ENCODE measurements around the gene RAB30.
A peak's percentile ranks its signal among the peaks of the same experiment; 100 is the strongest.

The RAB30 gene

DNA sequence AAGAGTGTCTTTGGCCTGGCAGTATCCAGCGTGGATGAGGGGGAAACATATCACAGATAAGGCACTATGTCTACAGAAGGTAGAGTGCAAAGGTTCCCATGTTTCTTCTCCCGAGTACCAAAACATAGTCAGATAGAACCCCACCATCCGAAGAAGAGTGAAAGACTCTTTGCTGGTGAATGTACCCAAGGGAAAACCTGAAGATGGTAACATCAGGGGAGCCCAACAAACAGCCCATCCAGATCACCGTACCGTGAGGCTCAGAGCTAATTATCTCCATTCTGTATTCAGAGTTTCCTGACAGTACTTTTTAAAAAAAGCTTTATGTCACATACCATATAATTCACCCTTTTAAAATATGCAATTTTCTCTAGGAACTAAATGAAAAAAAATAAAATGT lies 44.4 kb downstream of the RAB30 start:
- H3K27me3 ChIP-seq (ENCODE audit: low read length) = no peaks in the 10 kb centered on the region
- H3K9me3 ChIP-seq (ENCODE audit: insufficient read depth, low read length) = no peaks in the 10 kb centered on the region
- H3K27ac ChIP-seq (ENCODE audit: low read depth, low read length) = peak overlapping the region; percentile 41; the same call in 1 of the 2 replicates
- H3K36me3 ChIP-seq (ENCODE audit: low read length) = 0 out of 2 replicates have a peak, but pooled peaks cover 4% of the 10 kb centered on the region
- no peaks in the 10 kb centered on the region for H3K9me2 ChIP-seq (replicated peaks; ENCODE audit: insufficient read depth, low read length)
- 0 out of 2 replicates have a peak, but pooled peaks cover 10% of the 10 kb centered on the region for H4K20me1 ChIP-seq (ENCODE audit: low read depth, low read length)
- H3F3A ChIP-seq (ENCODE audit: insufficient read depth) = 0 out of 2 replicates have a peak, but pooled peaks cover 3% of the 10 kb centered on the region
- H2AFZ ChIP-seq (ENCODE audit: low read depth, low read length, severe bottlenecking) = no peak overlapping the region
- H3K4me3 ChIP-seq (ENCODE audit: insufficient read depth, low read length, poor library complexity, severe bottlenecking) = no peak overlapping the region
- no peak for TF ChIP-seq EZH2phosphoT487 (conservative IDR thresholded peaks at IDR 0.05; ENCODE audit: low read length)
- TF ChIP-seq, protein P1, sequence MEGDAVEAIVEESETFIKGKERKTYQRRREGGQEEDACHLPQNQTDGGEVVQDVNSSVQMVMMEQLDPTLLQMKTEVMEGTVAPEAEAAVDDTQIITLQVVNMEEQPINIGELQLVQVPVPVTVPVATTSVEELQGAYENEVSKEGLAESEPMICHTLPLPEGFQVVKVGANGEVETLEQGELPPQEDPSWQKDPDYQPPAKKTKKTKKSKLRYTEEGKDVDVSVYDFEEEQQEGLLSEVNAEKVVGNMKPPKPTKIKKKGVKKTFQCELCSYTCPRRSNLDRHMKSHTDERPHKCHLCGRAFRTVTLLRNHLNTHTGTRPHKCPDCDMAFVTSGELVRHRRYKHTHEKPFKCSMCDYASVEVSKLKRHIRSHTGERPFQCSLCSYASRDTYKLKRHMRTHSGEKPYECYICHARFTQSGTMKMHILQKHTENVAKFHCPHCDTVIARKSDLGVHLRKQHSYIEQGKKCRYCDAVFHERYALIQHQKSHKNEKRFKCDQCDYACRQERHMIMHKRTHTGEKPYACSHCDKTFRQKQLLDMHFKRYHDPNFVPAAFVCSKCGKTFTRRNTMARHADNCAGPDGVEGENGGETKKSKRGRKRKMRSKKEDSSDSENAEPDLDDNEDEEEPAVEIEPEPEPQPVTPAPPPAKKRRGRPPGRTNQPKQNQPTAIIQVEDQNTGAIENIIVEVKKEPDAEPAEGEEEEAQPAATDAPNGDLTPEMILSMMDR (IDR thresholded peaks at IDR 0.05; ENCODE audit: insufficient read depth, low read length, poor library complexity, severe bottlenecking) = no peak
- H3K79me2 ChIP-seq (ENCODE audit: insufficient read depth, low read length) = peaks cover 100% of the 10 kb centered on the region
- H3K4me2 ChIP-seq (ENCODE audit: low read depth, low read length, poor library complexity, severe bottlenecking) = peak overlapping the region; percentile 47
- H3K9ac ChIP-seq (ENCODE audit: low read length) = no peak overlapping the region

DNA sequence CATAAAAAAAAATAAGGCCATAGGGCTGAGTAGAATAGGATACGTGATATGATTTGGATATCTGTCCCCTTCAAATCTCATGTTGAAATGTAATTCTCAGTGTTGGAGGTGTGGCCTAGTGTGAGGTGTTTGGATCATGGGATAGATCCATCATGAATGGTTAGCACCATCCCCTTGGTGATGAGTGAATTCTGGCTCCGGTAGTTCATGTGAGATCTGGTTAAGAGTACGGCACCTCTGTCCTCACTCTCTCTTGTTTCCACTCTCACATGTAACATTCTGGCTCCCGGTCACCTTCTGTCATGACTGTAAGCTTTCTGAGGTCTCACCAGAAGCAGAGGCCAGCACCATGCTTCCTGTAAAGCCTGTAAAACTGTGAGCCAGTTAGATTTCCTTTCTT lies 45.5 kb downstream of the RAB30 start:
- Histone ChIP-seq H3K27ac (ENCODE audit: low read depth, low read length) (no peak overlapping the region), H4K20me1 (ENCODE audit: low read depth, low read length) (0 out of 2 replicates have a peak, but pooled peaks cover 7% of the 10 kb centered on the region), H3K4me3 (ENCODE audit: insufficient read depth, low read length, poor library complexity, severe bottlenecking) (no peak overlapping the region), H3K9me3 (ENCODE audit: insufficient read depth, low read length) (0 out of 2 replicates have a peak, but pooled peaks cover 4% of the 10 kb centered on the region), H2AFZ (ENCODE audit: low read depth, low read length, severe bottlenecking) (no peak overlapping the region), H3K9me2 (replicated peaks; ENCODE audit: insufficient read depth, low read length) (no peaks in the 10 kb centered on the region), H3K27me3 (ENCODE audit: low read length) (no peaks in the 10 kb centered on the region), H3K79me2 (ENCODE audit: insufficient read depth, low read length) (peaks cover 100% of the 10 kb centered on the region), H3F3A (ENCODE audit: insufficient read depth) (0 out of 2 replicates have a peak, but pooled peaks cover 3% of the 10 kb centered on the region), H3K36me3 (ENCODE audit: low read length) (peaks cover 6% of the 10 kb centered on the region; the same call in 1 of the 2 replicates), H3K4me2 (ENCODE audit: low read depth, low read length, poor library complexity, severe bottlenecking) (no peak overlapping the region), H3K9ac (ENCODE audit: low read length) (no peak overlapping the region)
- TF ChIP-seq EZH2phosphoT487 (conservative IDR thresholded peaks at IDR 0.05; ENCODE audit: low read length) = no peak
- TF ChIP-seq, protein P1 (IDR thresholded peaks at IDR 0.05; ENCODE audit: insufficient read depth, low read length, poor library complexity, severe bottlenecking) = no peak

DNA sequence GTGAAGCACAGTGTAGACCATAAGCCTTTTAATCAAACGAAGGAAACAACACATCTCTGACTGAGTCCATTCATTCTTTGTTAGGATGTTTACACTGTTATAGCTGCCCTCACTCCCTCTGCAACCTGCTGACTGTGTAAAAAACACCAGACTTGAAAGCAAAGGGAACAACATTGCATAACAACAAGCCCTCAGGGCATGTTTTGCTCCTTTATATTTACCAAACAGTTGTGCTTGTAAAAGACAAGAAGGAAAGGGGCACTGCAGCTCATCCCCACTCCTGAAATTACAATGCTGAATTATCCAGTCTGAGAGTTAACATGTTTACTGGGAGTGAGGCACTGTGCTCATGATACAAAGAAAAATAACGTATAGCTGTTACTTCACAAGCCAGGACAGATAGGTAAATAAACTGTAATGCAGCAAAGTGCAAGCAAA lies 46.4 kb downstream of the RAB30 start:
- Histone ChIP-seq H3K27ac (ENCODE audit: low read depth, low read length) (peak overlapping the region; percentile 21; the same call in 1 of the 2 replicates), H3F3A (ENCODE audit: insufficient read depth) (0 out of 2 replicates have a peak, but pooled peaks cover 3% of the 10 kb centered on the region), H3K9me2 (replicated peaks; ENCODE audit: insufficient read depth, low read length) (no peaks in the 10 kb centered on the region), H3K4me3 (ENCODE audit: insufficient read depth, low read length, poor library complexity, severe bottlenecking) (no peak overlapping the region), H2AFZ (ENCODE audit: low read depth, low read length, severe bottlenecking) (no peak overlapping the region), H3K9me3 (ENCODE audit: insufficient read depth, low read length) (0 out of 2 replicates have a peak, but pooled peaks cover 7% of the 10 kb centered on the region), H3K9ac (ENCODE audit: low read length) (peak overlapping the region; percentile 11; the same call in 1 of the 2 replicates), H3K36me3 (ENCODE audit: low read length) (peaks cover 6% of the 10 kb centered on the region; the same call in 1 of the 2 replicates), H3K27me3 (ENCODE audit: low read length) (no peaks in the 10 kb centered on the region), H3K79me2 (ENCODE audit: insufficient read depth, low read length) (peaks cover 100% of the 10 kb centered on the region), H3K4me2 (ENCODE audit: low read depth, low read length, poor library complexity, severe bottlenecking) (peak overlapping the region; percentile 23), H4K20me1 (ENCODE audit: low read depth, low read length) (0 out of 2 replicates have a peak, but pooled peaks cover 7% of the 10 kb centered on the region)
- TF ChIP-seq, protein P1 (IDR thresholded peaks at IDR 0.05; ENCODE audit: insufficient read depth, low read length, poor library complexity, severe bottlenecking) = no peak
- no peak for TF ChIP-seq EZH2phosphoT487 (conservative IDR thresholded peaks at IDR 0.05; ENCODE audit: low read length)
